Activated CD4-positive, alpha-beta T cell treated with anti-CD3 and anti-CD28 coated beads, Interleukin-2, Interleukin-4, amounts not matched to agents 100 ng/mL and 50 ng/mL, durations not matched to agents 16 hours and 8 hours (primary cell): ENCODE results near the gene CCNL2.
"Not testable (repeated sequence)": the region's sequence is repeated elsewhere in the genome, so short reads cannot be mapped to it uniquely, and the experiment has no call there.

Experiments
- DNase-seq: peaks from one replicate; pipeline ENCODE4 v3.0.0-alpha.2; 2020; ENCODE audit warnings: low spot score

The CCNL2 gene

GRCh38 chr1:1399187-1399871 lies at the start of gene CCNL2:
CCNL2 (minus strand) TSS chr1:1399335; CDS start chr1:1399306, 29 bp downstream.
- peak; percentile 99 for DNase-seq

- DNase-seq: not testable (repeated sequence)
Observed at GRCh38 chr1:1446631-1447030, 47.5 kb upstream of the CCNL2 start.

GRCh38 chr1:1442069-1442770 lies 43.1 kb upstream of the CCNL2 start:
- no peak for DNase-seq

GRCh38 chr1:1441002-1441888 lies 42.1 kb upstream of the CCNL2 start:
- DNase-seq: peak; percentile 48

- DNase-seq: no peak
Observed at GRCh38 chr1:1440262-1441001, 41.3 kb upstream of the CCNL2 start.

GRCh38 chr1:1439546-1440261 lies 40.6 kb upstream of the CCNL2 start:
- DNase-seq: no peak

- no peak for DNase-seq
Observed at GRCh38 chr1:1438531-1439381, 39.6 kb upstream of the CCNL2 start.

- DNase-seq: no peak
Observed at GRCh38 chr1:1437904-1438376, 38.8 kb upstream of the CCNL2 start.

- no peak for DNase-seq
Observed at GRCh38 chr1:1437033-1437903, 38.1 kb upstream of the CCNL2 start.

- DNase-seq: no peak
Observed at GRCh38 chr1:1436630-1437032, 37.5 kb upstream of the CCNL2 start.

- no peak for DNase-seq
Observed at GRCh38 chr1:1435911-1436629, 36.9 kb upstream of the CCNL2 start.

GRCh38 chr1:1435106-1435903 lies 36.2 kb upstream of the CCNL2 start, which contains the start of gene VWA1:
VWA1 (plus strand) TSS chr1:1435690; CDS start chr1:1435749, 59 bp downstream.
- peak; percentile 68 for DNase-seq

GRCh38 chr1:1434824-1435105 lies 35.6 kb upstream of the CCNL2 start:
- DNase-seq: no peak

- DNase-seq: no peak
Observed at GRCh38 chr1:1434131-1434823, 35.1 kb upstream of the CCNL2 start.

GRCh38 chr1:1433804-1434130 lies 34.6 kb upstream of the CCNL2 start:
- no peak for DNase-seq

GRCh38 chr1:1432951-1433803 lies 34.0 kb upstream of the CCNL2 start:
- DNase-seq: no peak
